MM.1S (cell line): ENCODE measurements around the gene AMER1.

ENCODE experiments used
- CTCF ChIP-seq: fragments of 300-600 bp; sonication (generic); IDR thresholded peaks from 2 replicates; pipeline ENCODE4 v1.5.1; 2016; ENCODE audit warnings: antibody characterized with exemption, low read length, mixed read lengths
- EZH2 ChIP-seq: fragments of 300-600 bp; sonication (generic); optimal IDR thresholded peaks from 2 replicates; pipeline ENCODE3; 2017; ENCODE audit warnings: low read depth, mild to moderate bottlenecking, antibody characterized with exemption, low read length, mixed read lengths
- EZH2phosphoT487 ChIP-seq: fragments of 300-600 bp; sonication (generic); IDR thresholded peaks from 2 replicates; pipeline ENCODE4 v1.6.1; 2018; ENCODE audit warnings: antibody characterized with exemption, low read length

GRCh38 chrX:64192040-64192439, 13.5 kb downstream of the AMER1 start:
- no peak for TF ChIP-seq CTCF
- no peak for TF ChIP-seq EZH2phosphoT487
- TF ChIP-seq EZH2: no peak
